Measurements from ENCODE around the gene VPS41.
A peak's percentile ranks its signal among the peaks of the same experiment; 100 is the strongest.

The VPS41 gene

DNA sequence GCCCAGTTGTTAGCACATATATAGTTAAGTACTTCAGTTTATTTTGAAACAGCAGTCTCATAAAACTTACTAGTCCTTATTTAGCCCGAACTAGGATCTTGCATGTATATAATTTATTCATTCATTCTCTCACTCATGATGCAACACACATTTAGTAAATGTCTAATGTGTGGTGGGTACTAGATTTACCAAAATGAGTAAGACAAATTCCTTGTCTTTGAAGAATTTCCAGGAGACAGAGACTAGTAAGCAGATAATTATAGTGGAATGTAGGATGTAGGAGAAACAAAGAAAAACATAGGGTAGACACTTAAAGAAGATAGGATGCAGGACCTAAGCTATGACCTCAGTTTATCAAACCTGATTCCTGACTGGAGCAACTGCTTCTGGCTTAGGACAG lies 157.6 kb downstream of the VPS41 start:
- no peaks in the 10 kb centered on the region for H3K4me1 ChIP-seq (ENCODE audit: low read depth, poor library complexity, severe bottlenecking)
- H3K4me2 ChIP-seq, result no peak overlapping the region
- H3K36me3 ChIP-seq (ENCODE audit: insufficient read depth), result peaks cover 3% of the 10 kb centered on the region; the same call in 1 of the 2 replicates

GRCh38 chr7:38748056-38748610 lies 160.9 kb downstream of the VPS41 start:
- Histone ChIP-seq H3K79me2 (ENCODE audit: insufficient read depth, low read depth) (no peaks in the 10 kb centered on the region), H3K9ac (no peak overlapping the region), H3K4me2 (no peak overlapping the region)

More for the DNA sequence above, 157.6 kb downstream of the VPS41 start:
- Histone ChIP-seq H4K20me1 (ENCODE audit: insufficient read depth) (no peaks in the 10 kb centered on the region), H2AFZ (ENCODE audit: low read depth) (no peak overlapping the region), H3K27me3 (ENCODE audit: insufficient read depth, low read depth) (no peaks in the 10 kb centered on the region), H3K27ac (no peak overlapping the region), H3K79me2 (ENCODE audit: insufficient read depth, low read depth) (no peaks in the 10 kb centered on the region), H3K4me3 (IDR thresholded peaks at IDR 0.05; ENCODE audit: insufficient read depth, low read depth, low read length) (no peak overlapping the region), H3K9ac (no peak overlapping the region)
- TF ChIP-seq, protein P1, sequence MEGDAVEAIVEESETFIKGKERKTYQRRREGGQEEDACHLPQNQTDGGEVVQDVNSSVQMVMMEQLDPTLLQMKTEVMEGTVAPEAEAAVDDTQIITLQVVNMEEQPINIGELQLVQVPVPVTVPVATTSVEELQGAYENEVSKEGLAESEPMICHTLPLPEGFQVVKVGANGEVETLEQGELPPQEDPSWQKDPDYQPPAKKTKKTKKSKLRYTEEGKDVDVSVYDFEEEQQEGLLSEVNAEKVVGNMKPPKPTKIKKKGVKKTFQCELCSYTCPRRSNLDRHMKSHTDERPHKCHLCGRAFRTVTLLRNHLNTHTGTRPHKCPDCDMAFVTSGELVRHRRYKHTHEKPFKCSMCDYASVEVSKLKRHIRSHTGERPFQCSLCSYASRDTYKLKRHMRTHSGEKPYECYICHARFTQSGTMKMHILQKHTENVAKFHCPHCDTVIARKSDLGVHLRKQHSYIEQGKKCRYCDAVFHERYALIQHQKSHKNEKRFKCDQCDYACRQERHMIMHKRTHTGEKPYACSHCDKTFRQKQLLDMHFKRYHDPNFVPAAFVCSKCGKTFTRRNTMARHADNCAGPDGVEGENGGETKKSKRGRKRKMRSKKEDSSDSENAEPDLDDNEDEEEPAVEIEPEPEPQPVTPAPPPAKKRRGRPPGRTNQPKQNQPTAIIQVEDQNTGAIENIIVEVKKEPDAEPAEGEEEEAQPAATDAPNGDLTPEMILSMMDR (conservative IDR thresholded peaks at IDR 0.05; ENCODE audit: low read depth, low read length), result no peak

DNA sequence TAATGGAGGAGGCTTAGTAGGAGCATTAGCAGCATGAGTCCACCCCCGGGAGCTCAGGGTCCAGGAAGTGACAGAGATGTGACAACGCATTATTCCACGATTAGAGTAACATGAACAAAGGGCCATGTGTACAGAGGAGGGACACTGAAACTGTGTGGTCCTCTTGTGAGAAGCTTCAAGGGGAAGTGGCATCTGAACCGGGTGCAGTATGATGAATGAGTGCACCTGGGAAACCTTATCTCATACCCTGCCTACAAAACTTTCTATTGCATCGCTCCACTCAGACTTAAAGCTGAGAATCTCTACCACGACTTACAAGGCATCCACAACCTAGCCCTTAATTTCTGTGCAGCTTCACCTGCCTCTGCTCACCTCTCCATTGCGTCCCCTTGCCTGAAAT lies 162.6 kb downstream of the VPS41 start:
- Histone ChIP-seq H3K9ac (no peak overlapping the region), H3K4me1 (ENCODE audit: low read depth, poor library complexity, severe bottlenecking) (no peaks in the 10 kb centered on the region), H4K20me1 (ENCODE audit: insufficient read depth) (no peaks in the 10 kb centered on the region), H3K4me3 (IDR thresholded peaks at IDR 0.05; ENCODE audit: insufficient read depth, low read depth, low read length) (no peak overlapping the region), H3K36me3 (ENCODE audit: insufficient read depth) (peaks cover 8% of the 10 kb centered on the region; the same call in 1 of the 2 replicates), H2AFZ (ENCODE audit: low read depth) (no peak overlapping the region), H3K27ac (no peak overlapping the region), H3K4me2 (no peak overlapping the region), H3K79me2 (ENCODE audit: insufficient read depth, low read depth) (no peaks in the 10 kb centered on the region), H3K27me3 (ENCODE audit: insufficient read depth, low read depth) (no peaks in the 10 kb centered on the region)
- TF ChIP-seq, protein P1 (conservative IDR thresholded peaks at IDR 0.05; ENCODE audit: low read depth, low read length), result no peak

More at GRCh38 chr7:38748056-38748610, 160.9 kb downstream of the VPS41 start:
- TF ChIP-seq, protein P1 (conservative IDR thresholded peaks at IDR 0.05; ENCODE audit: low read depth, low read length), result peak; percentile 67
- Histone ChIP-seq H4K20me1 (ENCODE audit: insufficient read depth) (no peaks in the 10 kb centered on the region), H3K36me3 (ENCODE audit: insufficient read depth) (peaks cover 3% of the 10 kb centered on the region; the same call in 1 of the 2 replicates), H3K27ac (no peak overlapping the region), H3K4me1 (ENCODE audit: low read depth, poor library complexity, severe bottlenecking) (no peaks in the 10 kb centered on the region), H2AFZ (ENCODE audit: low read depth) (no peak overlapping the region), H3K4me3 (IDR thresholded peaks at IDR 0.05; ENCODE audit: insufficient read depth, low read depth, low read length) (no peak overlapping the region), H3K27me3 (ENCODE audit: insufficient read depth, low read depth) (no peaks in the 10 kb centered on the region)

DNA sequence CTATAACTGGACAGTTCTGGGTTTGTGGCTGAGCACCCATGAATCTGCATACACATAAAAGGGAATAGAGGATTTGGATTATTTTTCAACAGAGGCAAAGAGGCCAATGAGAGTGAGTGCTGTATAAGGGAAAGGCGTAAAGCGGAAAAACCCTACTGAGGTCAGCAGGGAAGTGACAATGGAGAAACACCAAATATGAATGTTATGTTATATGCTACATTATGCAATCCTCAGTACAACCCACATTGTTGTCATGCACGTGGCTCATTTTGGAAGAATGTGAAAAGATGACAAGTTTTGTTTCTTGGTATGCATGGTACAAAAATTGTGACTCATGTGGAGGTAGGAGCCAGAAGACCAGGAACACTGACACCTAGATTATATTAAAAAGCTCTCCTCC lies 164.2 kb downstream of the VPS41 start:
- Histone ChIP-seq H3K27me3 (ENCODE audit: insufficient read depth, low read depth) (no peaks in the 10 kb centered on the region), H3K4me3 (IDR thresholded peaks at IDR 0.05; ENCODE audit: insufficient read depth, low read depth, low read length) (no peak overlapping the region), H3K27ac (no peak overlapping the region), H3K79me2 (ENCODE audit: insufficient read depth, low read depth) (no peaks in the 10 kb centered on the region), H3K36me3 (ENCODE audit: insufficient read depth) (peaks cover 8% of the 10 kb centered on the region; the same call in 1 of the 2 replicates), H4K20me1 (ENCODE audit: insufficient read depth) (no peaks in the 10 kb centered on the region), H3K9ac (no peak overlapping the region), H2AFZ (ENCODE audit: low read depth) (no peak overlapping the region), H3K4me2 (no peak overlapping the region), H3K4me1 (ENCODE audit: low read depth, poor library complexity, severe bottlenecking) (no peaks in the 10 kb centered on the region)
- TF ChIP-seq, protein P1 (conservative IDR thresholded peaks at IDR 0.05; ENCODE audit: low read depth, low read length), result no peak
